Heart left ventricle (tissue), 16 donors: ENCODE results near the gene CTNS. TPM values are rescaled to one million over a fixed set of nuclear protein-coding genes. Genes with fewer than 3 reads are reported as not detected.

Experiments used
- ATAC-seq, 4 donors: fragments of 200-7000 bp; cut with Tn5 transposase; one replicate each; pipeline ENCODE4 v1.9.1; 2020 to 2022; ENCODE audit warnings: moderate library complexity in 4 of 4, mild to moderate bottlenecking in 3 of 4, moderate number of reproducible peaks in 1 of 4
- DNase-seq, 5 donors: peaks; one replicate each; pipeline ENCODE4 v3.0.0-alpha.2; 2020
- H3K27ac ChIP-seq, 12 donors: fragments of 200-600 bp; sonication (generic) in 4 of 12; one replicate each; pipeline versions ENCODE4 v1.5.0 to v1.8.0; 2016 to 2022; ENCODE audit warnings: mild to moderate bottlenecking in 2 of 12
- H3K27me3 ChIP-seq, 9 donors: fragments of 200-600 bp; sonication (generic) in 2 of 9; one replicate each; pipeline versions ENCODE4 v1.5.1 to v1.8.0; 2016 to 2022; ENCODE audit warnings: mild to moderate bottlenecking in 3 of 9
- H3K36me3 ChIP-seq, 9 donors: fragments of 200-600 bp; sonication (generic) in 2 of 9; one replicate each; pipeline versions ENCODE4 v1.5.0 to v1.8.0; 2018 to 2022; ENCODE audit warnings: mild to moderate bottlenecking in 2 of 9
- H3K4me1 ChIP-seq, 12 donors: fragments of 200-600 bp; sonication (generic) in 4 of 12; one replicate each; pipeline versions ENCODE4 v1.5.0 to v1.8.0; 2016 to 2022; ENCODE audit warnings: mild to moderate bottlenecking in 3 of 12
- H3K4me3 ChIP-seq, 12 donors: fragments of 200-600 bp; sonication (generic) in 4 of 12; one replicate each; pipeline versions ENCODE4 v1.5.0 to v1.8.0; 2017 to 2022; ENCODE audit warnings: mild to moderate bottlenecking in 9 of 12, moderate library complexity in 4 of 12
- H3K9me3 ChIP-seq, 12 donors: fragments of 200-600 bp; sonication (generic) in 4 of 12; one replicate each; pipeline versions ENCODE4 v1.5.0 to v1.8.0; 2016 to 2022; ENCODE audit warnings: mild to moderate bottlenecking in 1 of 12
- CTCF ChIP-seq, 12 donors: fragments of 200-600 bp; sonication (generic) in 4 of 12; IDR thresholded peaks; one replicate each; pipeline versions ENCODE4 v1.5.0 to v1.8.0; 2018 to 2022; ENCODE audit warnings: antibody characterized with exemption in 12 of 12, mild to moderate bottlenecking in 5 of 12
- POLR2A ChIP-seq, 2 donors: fragments of 450-650 bp; IDR thresholded peaks; one replicate each; pipeline ENCODE4 v1.6.1; 2017; ENCODE audit warnings: antibody characterized with exemption in 2 of 2, mild to moderate bottlenecking in 2 of 2, moderate library complexity in 2 of 2
- WGBS, 4 donors: extraction: QIAGEN DNeasy Blood & Tissue Kit in 2 of 4; methylation state at CpG; one replicate each; pipeline versions ENCODE4 v1.1.5 to v1.1.7; 2013 to 2018; 5-methylcytosine and 5-hydroxymethylcytosine counted together
- intact Hi-C, 10 donors: fragments of 100-400 bp; cut with DNase I; formaldehyde crosslinking; loops; one replicate each; pipeline versions ENCODE4 v1.11.1 to v1.14.2; 2022
- polyA plus RNA-seq, 2 donors: library from polyadenylated mRNA; stranded (reverse); fragments of 200-250 nt; gene quantifications; one replicate each; pipeline ENCODE4 v1.2.3, GENCODE V29; 2013
- total RNA-seq, 9 donors: library from RNA; depleted of rRNA in 2 of 9; stranded (reverse); fragments of >200 nt in 2 of 9; fragmentation: NEBNext Ultra II Directional in 3 of 9; extraction: Animal tissue kit (Norgen Biotek cat#: 25700) in 3 of 9; gene quantifications; one replicate each; pipeline versions ENCODE4 v1.1.0 to v1.2.4, GENCODE V29; 2016 to 2023
- donor health status: ischemic (EF 13 %, LVEDD 7.1; RV severe dilation, severe dysfunction).
- donor health status: healthy with polysubstance abuse.
- donor health status: DM: no; HTN: yes; CAD: no.
- donor health status: DM: no; HTN: no; CAD: no.
- donor health status: ischemic (EF 25% LVEDD 6.9; RV normal size, moderate dysfunction).
- donor health status: ischemic (EF 25% LVEDD 5.7; RV mildly dilated, moderate dysfunction).
- donor health status: healthy.
- donor health status: DM: yes; HTN: yes; CAD: no.
- donor health status: ischemic (EF 35%, LVEDD 5.7; RV mildly dilated, moderate dysfunction).
- donor health status: nonischemic (EF 11% LVEDD 7.7; RV severe dilation, severe dysfunction).
- donor health status: DM: yes; HTN: yes; CAD: no.
- donor health status: PGD.
- donor health status: ischemic (EF 29% LVEDD 5.4; RV normal size, mild dysfunction).
- donor health status: nonischemic (EF 23%, LVEDD 6.1; RV moderate dilation, normal function).

CTNS gene
- total and polyA plus RNA-seq, 11 donors, result 6.2 to 19.0 (median 8.7) TPM

- no peak overlapping the region for H3K27ac ChIP-seq
- H3K27me3 ChIP-seq, result peaks cover 0 to 40% (median 10%) of the 10 kb centered on the region in 9 donors
- TF ChIP-seq CTCF (IDR thresholded peaks at IDR 0.05) (peak in 1 of 12 donors; percentile 21), POLR2A (IDR thresholded peaks at IDR 0.05) (no peak)
- H3K36me3 ChIP-seq, result no peaks in the 10 kb centered on the region
- peak in 1 of 5 donors; percentile 27 for DNase-seq
- no peaks in the 10 kb centered on the region for H3K9me3 ChIP-seq
- intact Hi-C loops, result no loop called here
- no peak for ATAC-seq
- H3K4me3 ChIP-seq, result no peak overlapping the region
- WGBS, 4 donors, result 82 to 89% (median 85%) methylated on average over 9 of the region's 9 CpGs
- H3K4me1 ChIP-seq, result peaks cover 0 to 23% (median 8%) of the 10 kb centered on the region in 12 donors
These were observed 55.8 kb downstream of the CTNS start for GRCh38 chr17:3692346-3692745.

DNA sequence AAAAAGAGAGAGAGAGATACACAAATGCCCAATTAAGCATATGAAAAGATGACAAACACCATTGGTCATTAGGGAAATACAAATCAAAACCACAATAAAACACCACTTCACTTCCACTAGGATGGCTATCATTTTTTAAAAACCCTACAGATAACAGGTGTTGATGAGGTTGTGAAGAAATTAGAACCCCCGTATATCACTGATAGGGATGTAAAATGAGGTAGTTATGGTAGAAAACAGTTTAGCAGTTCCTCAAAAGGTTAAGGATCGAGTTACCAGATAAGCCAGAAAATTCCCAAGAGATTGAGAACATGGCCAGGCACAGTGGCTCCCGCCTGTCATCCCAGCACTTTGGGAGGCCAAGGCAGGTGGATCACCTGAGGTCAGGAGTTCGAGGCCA, 56.6 kb downstream of the CTNS start:
- H3K27me3 ChIP-seq, result peaks cover 0 to 40% (median 10%) of the 10 kb centered on the region in 9 donors
- TF ChIP-seq POLR2A (IDR thresholded peaks at IDR 0.05), result no peak
- no peak for TF ChIP-seq CTCF (IDR thresholded peaks at IDR 0.05)
- 53 to 62% (median 59%) methylated on average over 4 of the region's 4 CpGs for WGBS, 4 donors
- no peak for DNase-seq
- H3K4me1 ChIP-seq, result peaks cover 0 to 23% (median 8%) of the 10 kb centered on the region in 12 donors
- intact Hi-C loops, result no loop called here
- H3K27ac ChIP-seq, result no peak overlapping the region
- H3K9me3 ChIP-seq, result peaks cover 0 to 5% (median 0%) of the 10 kb centered on the region in 12 donors
- no peaks in the 10 kb centered on the region for H3K36me3 ChIP-seq
- ATAC-seq, result no peak
- no peak overlapping the region for H3K4me3 ChIP-seq

- H3K9me3 ChIP-seq, result peaks cover 0 to 9% (median 0%) of the 10 kb centered on the region in 12 donors
- H3K27me3 ChIP-seq, result peaks cover 0 to 40% (median 10%) of the 10 kb centered on the region in 9 donors
- H3K4me3 ChIP-seq, result no peak overlapping the region
- ATAC-seq (no peak), DNase-seq (no peak)
- TF ChIP-seq POLR2A (IDR thresholded peaks at IDR 0.05) (no peak), CTCF (IDR thresholded peaks at IDR 0.05) (no peak)
- intact Hi-C loops, result no loop called here
- peaks cover 0 to 23% (median 8%) of the 10 kb centered on the region in 12 donors for H3K4me1 ChIP-seq
- no peak overlapping the region for H3K27ac ChIP-seq
- WGBS, 4 donors, result 78 to 87% (median 79%) methylated on average over 9 of the region's 9 CpGs
- no peaks in the 10 kb centered on the region for H3K36me3 ChIP-seq
These were observed 57.3 kb downstream of the CTNS start for GRCh38 chr17:3693829-3694231.

DNA sequence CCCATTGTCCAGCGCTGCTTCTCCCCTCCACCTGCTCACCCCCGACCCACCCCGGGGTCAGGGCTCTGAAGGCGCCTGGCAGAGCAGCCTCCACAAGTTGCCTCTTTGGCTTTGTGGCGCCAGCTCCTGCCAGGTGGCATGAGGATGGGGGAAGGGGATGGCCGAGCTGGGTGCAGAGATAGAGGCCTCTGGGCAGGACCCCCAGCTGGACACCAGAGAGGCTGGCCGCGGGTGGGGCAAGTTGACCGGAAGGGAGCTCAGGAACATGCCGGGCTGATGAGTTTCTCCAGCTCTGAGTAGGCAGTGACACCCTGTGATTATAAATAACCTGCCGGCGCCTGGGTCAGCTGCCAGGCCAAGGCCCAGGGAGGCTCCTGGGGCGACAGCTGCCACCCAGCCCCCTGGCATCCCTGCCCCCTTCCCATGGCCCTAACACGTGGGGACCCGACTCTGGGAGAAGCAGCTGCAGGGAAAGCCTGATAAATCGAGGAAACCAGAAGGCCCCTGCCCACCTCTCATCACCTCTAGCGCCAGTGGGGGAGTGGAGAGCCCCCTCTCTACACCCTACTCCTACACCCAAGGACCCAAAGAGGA, 58.7 kb downstream of the CTNS start:
- ATAC-seq (peak; percentile 75 to 90 (median 86)), DNase-seq (peak in 4 of 5 donors; percentile 58 to 72 (median 64))
- Histone ChIP-seq H3K36me3 (no peaks in the 10 kb centered on the region), H3K4me3 (peak overlapping the region; percentile 24 to 68 (median 52)), H3K27ac (peak overlapping the region in 11 of 12 donors; percentile 41 to 83 (median 75)), H3K4me1 (peaks cover 0 to 23% (median 8%) of the 10 kb centered on the region in 12 donors), H3K27me3 (peaks cover 0 to 40% (median 10%) of the 10 kb centered on the region in 9 donors), H3K9me3 (peaks cover 0 to 9% (median 0%) of the 10 kb centered on the region in 12 donors)
- no peak for TF ChIP-seq CTCF (IDR thresholded peaks at IDR 0.05)
- TF ChIP-seq POLR2A (IDR thresholded peaks at IDR 0.05), result no peak
- intact Hi-C loops, result no loop called here
- 6 to 15% (median 7%) methylated on average over 5 to 17 of the region's 17 CpGs for WGBS, 4 donors
